ENCODE data around the gene GRID2. TPM values are rescaled to one million over a fixed set of nuclear protein-coding genes. Genes with fewer than 3 reads are reported as not detected.

The GRID2 gene
- total and polyA plus RNA-seq, 8 donors, result 0.14 to 0.36 (median 0.22) TPM

DNA sequence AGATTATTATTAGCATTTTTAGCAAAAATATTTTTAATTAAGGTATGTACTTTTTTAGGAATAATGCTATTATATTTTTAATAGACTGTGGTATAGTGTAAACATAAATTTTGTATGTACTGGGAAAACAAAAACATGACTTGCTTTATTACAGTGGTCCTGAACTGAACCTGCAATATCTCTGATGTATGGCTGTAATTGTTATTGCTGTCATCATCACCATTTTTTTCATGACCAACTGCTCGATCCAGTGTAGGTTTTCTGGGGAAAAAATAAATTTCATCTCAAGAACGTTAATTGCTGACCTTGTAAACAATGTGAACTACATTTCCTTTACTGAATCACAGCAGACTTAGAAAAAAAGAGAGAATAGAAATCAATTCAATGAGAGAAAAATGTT lies 1441.2 kb downstream of the GRID2 start:
- ATAC-seq (no peak), DNase-seq (no peak)
- H3K27me3 ChIP-seq, result no peaks in the 10 kb centered on the region
- H3K9me3 ChIP-seq, result no peaks in the 10 kb centered on the region
- H3K27ac ChIP-seq, result no peak overlapping the region
- intact Hi-C loops (cut with DNase I), result no loop called here
- H3K4me1 ChIP-seq, result no peaks in the 10 kb centered on the region
- no peak for TF ChIP-seq CTCF (IDR thresholded peaks at IDR 0.05)
- H3K36me3 ChIP-seq, result no peaks in the 10 kb centered on the region
- H3K4me3 ChIP-seq, result no peak overlapping the region

DNA sequence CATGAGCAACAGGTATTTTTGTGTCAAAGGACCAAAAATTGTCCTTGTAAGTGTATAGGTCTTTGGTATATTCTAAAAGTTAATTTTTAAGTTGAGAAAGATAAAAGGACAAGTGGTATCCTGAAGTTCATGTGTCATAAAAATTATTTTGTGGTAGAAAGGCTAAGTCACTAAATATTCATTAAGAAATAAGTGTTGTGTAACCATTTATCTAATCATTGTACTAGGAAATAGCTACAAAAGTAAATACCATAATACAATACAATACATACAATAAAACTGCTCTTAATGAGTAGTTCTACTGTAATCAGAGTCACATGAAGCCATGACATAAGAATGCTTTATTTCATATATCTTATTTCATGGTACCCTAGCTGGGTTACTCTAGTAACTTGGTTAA lies 1442.3 kb downstream of the GRID2 start:
- no peaks in the 10 kb centered on the region for H3K27me3 ChIP-seq
- H3K4me1 ChIP-seq, result no peaks in the 10 kb centered on the region
- TF ChIP-seq CTCF (IDR thresholded peaks at IDR 0.05), result no peak
- H3K27ac ChIP-seq, result no peak overlapping the region
- ATAC-seq (no peak), DNase-seq (no peak)
- intact Hi-C loops (cut with DNase I), result no loop called here
- no peaks in the 10 kb centered on the region for H3K9me3 ChIP-seq
- no peaks in the 10 kb centered on the region for H3K36me3 ChIP-seq
- no peak overlapping the region for H3K4me3 ChIP-seq

GRCh38 chr4:93747220-93747619 lies 1443.5 kb downstream of the GRID2 start:
- Histone ChIP-seq H3K4me3 (no peak overlapping the region), H3K27me3 (no peaks in the 10 kb centered on the region), H3K4me1 (no peaks in the 10 kb centered on the region), H3K27ac (no peak overlapping the region), H3K36me3 (no peaks in the 10 kb centered on the region), H3K9me3 (no peaks in the 10 kb centered on the region)
- TF ChIP-seq CTCF (IDR thresholded peaks at IDR 0.05), result no peak
- ATAC-seq, result no peak
- intact Hi-C loops (cut with DNase I), result no loop called here
- no peak for DNase-seq

DNA sequence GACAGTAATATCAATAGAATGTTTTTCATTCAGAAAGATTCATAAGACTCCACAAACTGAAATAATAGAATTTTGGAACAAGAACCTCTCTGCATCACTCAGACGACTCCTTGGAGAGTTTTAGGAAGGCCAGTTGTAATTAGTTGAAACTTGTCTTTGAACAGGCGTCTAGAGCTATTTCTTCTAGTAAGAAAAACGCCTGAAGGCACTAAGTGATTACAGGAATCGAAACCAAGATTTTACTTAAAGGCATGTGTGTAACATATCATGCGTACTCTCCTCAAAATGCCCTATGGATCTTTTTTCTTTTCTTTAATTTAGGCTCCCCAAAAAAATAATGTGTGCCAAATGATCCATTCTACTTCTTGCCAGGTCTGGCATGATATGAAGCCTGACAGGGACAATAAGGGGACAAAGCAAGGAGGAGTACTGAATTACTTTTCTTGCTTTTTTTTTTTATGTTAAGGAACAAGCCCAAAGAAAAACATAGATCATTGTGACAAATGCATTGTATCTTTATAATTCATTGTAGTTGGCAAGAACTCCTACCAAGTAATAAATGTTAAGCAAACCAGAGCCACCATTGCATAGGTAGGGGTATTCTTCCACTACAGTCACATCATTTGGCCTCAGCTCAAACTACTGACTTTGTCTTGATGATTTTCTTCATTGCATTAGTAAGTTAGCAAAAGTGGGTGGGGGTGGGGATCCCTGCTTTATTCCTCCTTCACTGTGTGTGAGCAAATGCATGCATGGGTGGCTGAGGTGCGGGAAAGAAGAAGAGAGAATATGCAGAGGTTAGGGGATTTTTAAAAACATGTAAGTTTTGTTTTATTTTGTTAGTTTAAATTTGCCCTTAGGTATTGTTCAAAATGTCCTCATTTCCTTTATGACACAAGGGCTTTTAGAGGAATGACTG lies 1444.9 kb downstream of the GRID2 start:
- TF ChIP-seq CTCF (IDR thresholded peaks at IDR 0.05), result no peak
- H3K4me3 ChIP-seq, result no peak overlapping the region
- intact Hi-C loops (cut with DNase I), result no loop called here
- no peaks in the 10 kb centered on the region for H3K27me3 ChIP-seq
- ATAC-seq, result no peak
- H3K36me3 ChIP-seq, result no peaks in the 10 kb centered on the region
- no peak overlapping the region for H3K27ac ChIP-seq
- no peaks in the 10 kb centered on the region for H3K9me3 ChIP-seq
- DNase-seq, result no peak
- H3K4me1 ChIP-seq, result no peaks in the 10 kb centered on the region

GRCh38 chr4:93749292-93749761 lies 1445.6 kb downstream of the GRID2 start:
- Histone ChIP-seq H3K4me1 (no peaks in the 10 kb centered on the region), H3K27me3 (no peaks in the 10 kb centered on the region), H3K36me3 (no peaks in the 10 kb centered on the region), H3K9me3 (no peaks in the 10 kb centered on the region), H3K27ac (no peak overlapping the region), H3K4me3 (no peak overlapping the region)
- intact Hi-C loops (cut with DNase I), result no loop called here
- TF ChIP-seq CTCF (IDR thresholded peaks at IDR 0.05), result no peak
- ATAC-seq (no peak), DNase-seq (no peak)

Data from left lung (tissue), 10 donors.